ENCODE data around the gene TAF6. TPM values are rescaled to one million over a fixed set of nuclear protein-coding genes. Genes with fewer than 3 reads are reported as not detected.

The TAF6 gene
- total and polyA plus RNA-seq, 9 of the 15 experiments (the other 6 are each of a cell fraction or from before 2014, with no cell fraction given): 0.78 to 78.7 (median 21.3) TPM

GRCh38 chr7:100148559-100149328 lies 29.6 kb upstream of the TAF6 start, which contains the start of gene LAMTOR4 (continued):
- TF ChIP-seq MGA (IDR thresholded peaks at IDR 0.05) (peak; percentile 89), FOXJ3 (CRISPR knock-in tag; IDR thresholded peaks at IDR 0.05) (no peak), HNRNPLL (IDR thresholded peaks at IDR 0.05; ENCODE audit: low read depth, low read length, poor library complexity, severe bottlenecking) (peak; percentile 63), U2AF2 (optimal IDR thresholded peaks at IDR 0.05; ENCODE audit: low read depth, low read length) (no peak), USF2 (CRISPR knock-in tag; IDR thresholded peaks at IDR 0.05) (peak; percentile 97), TFE3 (CRISPR knock-in tag; IDR thresholded peaks at IDR 0.05) (peak; percentile 99), ZNF699 (CRISPR knock-in tag; IDR thresholded peaks at IDR 0.05; ENCODE audit: insufficient replicate concordance) (no peak), SMARCA4 (IDR thresholded peaks at IDR 0.05) (peak; percentile 11; the same call in 1 of the 2 replicates), ZBTB33 (CRISPR knock-in tag; IDR thresholded peaks at IDR 0.05) (no peak)

Measured in K562 (cell line).